Ishikawa (cell line): ENCODE data around the gene FAM184B.

Experiments used
- CEBPB ChIP-seq: IDR thresholded peaks from 2 replicates; pipeline ENCODE4 v1.6.1; 2012
- CREB1 ChIP-seq: IDR thresholded peaks from 2 replicates; pipeline ENCODE4 v1.6.1; 2012; ENCODE audit warnings: low read depth
- EGR1 ChIP-seq: IDR thresholded peaks from 2 replicates; pipeline ENCODE4 v1.6.1; 2012
- EP300 ChIP-seq: IDR thresholded peaks from 2 replicates; pipeline ENCODE4 v1.6.1; 2012; ENCODE audit warnings: borderline replicate concordance
- FOXM1 ChIP-seq: IDR thresholded peaks from 2 replicates; pipeline ENCODE4 v1.6.1; 2012; ENCODE audit warnings: low read depth, borderline replicate concordance
- NFIC ChIP-seq: IDR thresholded peaks from 2 replicates; pipeline ENCODE4 v1.6.1; 2012
- RAD21 ChIP-seq: IDR thresholded peaks from 2 replicates; pipeline ENCODE4 v1.6.1; 2012; ENCODE audit warnings: low read depth
- REST ChIP-seq: IDR thresholded peaks from 2 replicates; pipeline ENCODE4 v1.6.1; 2012; ENCODE audit warnings: low read depth, mild to moderate bottlenecking
- TAF1 ChIP-seq: IDR thresholded peaks from 2 replicates; pipeline ENCODE4 v1.6.1; 2012; ENCODE audit warnings: low read depth, mild to moderate bottlenecking
- TCF12 ChIP-seq: IDR thresholded peaks from 2 replicates; pipeline ENCODE4 v1.6.1; 2012; ENCODE audit warnings: low read depth
- TEAD4 ChIP-seq: IDR thresholded peaks from 2 replicates; pipeline ENCODE4 v1.6.1; 2012
- YY1 ChIP-seq: IDR thresholded peaks from 2 replicates; pipeline ENCODE4 v1.6.1; 2012; ENCODE audit warnings: low read depth
- ZBTB7A ChIP-seq: IDR thresholded peaks from 2 replicates; pipeline ENCODE4 v1.6.1; 2012; ENCODE audit warnings: low read depth
- TF ChIP-seq, protein P1 (sequence below): IDR thresholded peaks from 2 replicates; pipeline ENCODE4 v1.6.1; 2012
- TF ChIP-seq, protein P2 (sequence below): IDR thresholded peaks from 2 replicates; pipeline ENCODE4 v1.6.1; 2012

The FAM184B gene

DNA sequence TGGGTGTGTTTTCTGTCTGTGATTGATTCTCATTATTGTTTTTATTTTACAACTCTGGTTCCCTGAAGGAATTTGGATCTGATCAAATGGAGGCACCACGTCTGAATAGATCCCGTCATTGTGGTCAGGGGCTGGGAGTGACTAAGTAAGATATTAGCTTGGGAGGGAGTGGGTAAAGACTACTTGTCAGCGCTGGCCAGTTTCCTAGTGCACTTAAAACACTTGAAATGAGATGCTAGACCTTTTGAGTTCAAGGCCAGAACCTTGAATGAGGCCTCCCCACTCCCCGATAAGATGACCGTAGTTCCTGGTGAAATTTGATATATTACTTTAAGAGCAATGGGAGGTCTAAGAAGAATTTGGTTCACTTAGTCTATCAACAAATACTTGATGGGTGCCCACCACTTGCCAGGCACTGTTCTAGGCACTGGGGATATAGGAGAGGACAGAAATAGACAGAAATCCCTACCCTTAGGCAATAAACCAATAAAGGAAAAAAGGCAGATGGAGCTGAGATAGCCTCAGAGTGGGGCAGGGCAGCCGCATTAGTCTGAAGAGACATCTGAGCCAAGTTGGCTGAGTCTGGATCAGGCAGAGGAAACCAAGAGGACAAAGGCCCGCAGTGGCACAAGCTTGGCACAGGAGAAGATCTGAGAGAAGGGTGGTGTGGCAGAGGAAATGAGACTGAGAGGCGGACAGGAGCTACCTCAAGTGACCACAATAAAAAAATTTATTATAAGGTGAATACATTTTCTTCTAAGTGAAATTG, 11.8 kb downstream of the FAM184B start:
- TF ChIP-seq TEAD4, result no peak
- no peak for TF ChIP-seq CEBPB
- TF ChIP-seq NFIC, result no peak
- TF ChIP-seq RAD21, result no peak
- no peak for TF ChIP-seq YY1
- TF ChIP-seq ZBTB7A, result no peak
- no peak for TF ChIP-seq EGR1
- TF ChIP-seq FOXM1, result no peak
- TF ChIP-seq TAF1, result no peak
- no peak for TF ChIP-seq REST
- TF ChIP-seq, protein P1, sequence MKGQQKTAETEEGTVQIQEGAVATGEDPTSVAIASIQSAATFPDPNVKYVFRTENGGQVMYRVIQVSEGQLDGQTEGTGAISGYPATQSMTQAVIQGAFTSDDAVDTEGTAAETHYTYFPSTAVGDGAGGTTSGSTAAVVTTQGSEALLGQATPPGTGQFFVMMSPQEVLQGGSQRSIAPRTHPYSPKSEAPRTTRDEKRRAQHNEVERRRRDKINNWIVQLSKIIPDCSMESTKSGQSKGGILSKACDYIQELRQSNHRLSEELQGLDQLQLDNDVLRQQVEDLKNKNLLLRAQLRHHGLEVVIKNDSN, result no peak
- no peak for TF ChIP-seq EP300

DNA sequence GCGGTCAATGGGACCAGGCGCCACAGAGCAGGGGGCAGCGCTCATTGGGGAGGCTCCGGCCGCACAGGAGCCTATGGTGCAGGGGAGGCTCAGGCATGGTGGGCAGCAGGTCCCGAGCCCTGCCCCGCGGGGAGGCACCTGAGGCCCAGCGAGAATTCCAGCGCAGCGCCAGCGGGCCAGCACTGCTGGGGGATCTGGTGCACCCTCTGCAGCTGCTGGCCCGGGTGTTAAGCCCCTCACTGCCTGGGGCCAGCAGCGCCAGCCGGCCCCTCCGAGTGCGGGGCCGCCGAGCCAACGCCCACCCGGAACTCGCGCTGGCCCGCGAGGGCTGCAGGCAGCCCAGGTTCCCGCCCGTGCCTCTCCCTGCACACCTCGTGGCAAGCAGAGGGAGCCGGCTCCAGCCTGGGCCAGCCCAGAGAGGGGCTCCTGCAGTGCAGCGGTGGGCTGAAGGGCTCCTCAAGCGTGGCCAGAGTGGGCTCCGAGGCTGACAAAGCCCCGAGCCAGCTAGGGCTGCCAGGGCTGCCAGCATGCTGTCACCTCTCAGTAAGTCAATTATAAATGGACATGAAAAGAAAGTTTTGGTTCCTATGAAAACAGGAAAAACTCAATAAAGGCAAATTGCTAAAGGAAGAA, 14.5 kb downstream of the FAM184B start:
- TF ChIP-seq FOXM1, result no peak
- TF ChIP-seq, protein P1, result no peak
- TF ChIP-seq YY1, result no peak
- TF ChIP-seq CEBPB, result no peak
- TF ChIP-seq, protein P2, sequence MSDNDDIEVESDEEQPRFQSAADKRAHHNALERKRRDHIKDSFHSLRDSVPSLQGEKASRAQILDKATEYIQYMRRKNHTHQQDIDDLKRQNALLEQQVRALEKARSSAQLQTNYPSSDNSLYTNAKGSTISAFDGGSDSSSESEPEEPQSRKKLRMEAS, result no peak
- TF ChIP-seq RAD21, result no peak
- no peak for TF ChIP-seq EP300

DNA sequence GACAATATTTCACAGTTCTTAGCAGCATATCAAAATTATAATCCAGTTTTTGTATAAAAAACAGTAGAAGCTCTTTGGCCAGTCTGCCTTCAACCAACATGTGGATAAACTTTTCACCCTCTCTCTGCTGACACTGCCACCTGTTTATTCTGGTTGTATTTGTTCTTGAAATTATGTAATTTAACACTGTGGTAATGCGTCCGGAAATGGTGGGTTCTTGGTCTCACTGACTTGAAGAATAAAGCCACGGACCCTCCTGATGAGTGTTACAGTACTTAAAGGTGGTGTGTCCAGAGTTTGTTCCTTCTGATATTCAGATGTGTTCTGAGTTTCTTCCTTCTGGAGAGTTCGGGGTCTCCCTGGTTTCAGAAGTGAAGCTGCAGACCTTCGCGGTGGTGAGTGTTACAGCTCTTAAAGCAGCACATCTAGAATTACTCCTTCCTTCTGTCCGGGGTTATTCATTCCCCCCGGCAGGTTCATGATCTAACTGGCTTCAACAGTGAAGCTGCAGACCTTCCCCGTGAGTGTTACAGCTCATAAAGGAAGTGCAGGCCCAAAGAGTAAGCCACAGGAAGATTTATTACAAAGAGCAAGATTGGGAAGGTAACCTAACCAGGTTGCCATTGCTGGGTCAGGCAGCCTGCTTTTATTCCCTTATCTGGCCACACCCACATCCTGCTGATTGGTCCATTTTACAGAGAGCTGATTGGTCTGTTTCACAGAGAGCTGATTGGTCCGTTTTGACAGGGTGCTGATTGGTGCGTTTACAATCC, 15.7 kb downstream of the FAM184B start:
- no peak for TF ChIP-seq TAF1
- TF ChIP-seq EGR1, result no peak

DNA sequence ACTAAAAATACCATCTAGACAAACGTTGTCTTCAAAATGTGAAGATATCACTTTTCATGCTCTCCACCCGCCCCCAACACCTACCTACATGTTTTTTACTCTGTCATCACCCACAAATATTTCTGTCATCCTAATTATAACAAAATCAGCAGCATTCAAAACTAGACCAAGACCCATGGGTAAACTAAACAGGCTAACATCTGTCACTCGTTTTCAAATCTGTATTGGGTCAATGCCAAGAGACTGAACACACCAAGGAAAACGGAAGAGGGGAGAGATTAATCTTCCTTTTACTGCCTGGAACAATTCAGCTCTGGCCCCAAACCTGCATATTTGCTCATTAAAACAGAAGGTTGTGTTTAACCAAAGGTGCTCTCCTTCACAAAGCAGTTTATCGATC, 17.5 kb downstream of the FAM184B start:
- no peak for TF ChIP-seq RAD21
- TF ChIP-seq NFIC, result no peak

- no peak for TF ChIP-seq EGR1
- TF ChIP-seq TAF1, result no peak
Observed at GRCh38 chr4:17763416-17763815, 18.0 kb downstream of the FAM184B start.

DNA sequence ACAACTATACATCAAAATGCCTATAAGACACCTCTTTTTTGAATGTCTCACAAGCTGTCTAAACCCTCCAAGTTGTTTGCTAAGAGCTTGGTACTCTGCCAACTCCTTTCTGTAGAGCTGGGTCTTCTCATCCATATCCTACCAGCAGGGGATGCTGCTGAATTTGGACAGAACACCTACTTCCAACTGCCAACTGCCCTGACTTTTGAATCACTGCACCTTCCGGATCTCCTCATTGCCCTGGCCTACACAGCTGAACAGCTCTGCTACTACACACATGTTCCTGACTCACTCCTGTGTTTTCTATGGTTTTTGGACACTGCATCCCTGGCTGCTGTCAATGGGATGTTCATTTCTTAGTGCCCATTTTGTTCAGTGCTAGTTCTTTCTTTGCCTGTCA, 18.7 kb downstream of the FAM184B start:
- TF ChIP-seq CEBPB, result no peak
- TF ChIP-seq, protein P2, result no peak
- TF ChIP-seq EP300, result no peak
- no peak for TF ChIP-seq TAF1
- peak; percentile 46 for TF ChIP-seq RAD21
- TF ChIP-seq TCF12, result no peak
- peak; percentile 45 for TF ChIP-seq NFIC
- no peak for TF ChIP-seq YY1

GRCh38 chr4:17761062-17761461, 20.4 kb downstream of the FAM184B start:
- TF ChIP-seq EP300, result no peak
- TF ChIP-seq, protein P2, result no peak
- no peak for TF ChIP-seq TEAD4
- no peak for TF ChIP-seq NFIC
- TF ChIP-seq ZBTB7A, result no peak
- TF ChIP-seq REST, result no peak
- no peak for TF ChIP-seq CREB1
- no peak for TF ChIP-seq YY1
